Measurements from ENCODE around the gene TNIK.

Gene TNIK

DNA sequence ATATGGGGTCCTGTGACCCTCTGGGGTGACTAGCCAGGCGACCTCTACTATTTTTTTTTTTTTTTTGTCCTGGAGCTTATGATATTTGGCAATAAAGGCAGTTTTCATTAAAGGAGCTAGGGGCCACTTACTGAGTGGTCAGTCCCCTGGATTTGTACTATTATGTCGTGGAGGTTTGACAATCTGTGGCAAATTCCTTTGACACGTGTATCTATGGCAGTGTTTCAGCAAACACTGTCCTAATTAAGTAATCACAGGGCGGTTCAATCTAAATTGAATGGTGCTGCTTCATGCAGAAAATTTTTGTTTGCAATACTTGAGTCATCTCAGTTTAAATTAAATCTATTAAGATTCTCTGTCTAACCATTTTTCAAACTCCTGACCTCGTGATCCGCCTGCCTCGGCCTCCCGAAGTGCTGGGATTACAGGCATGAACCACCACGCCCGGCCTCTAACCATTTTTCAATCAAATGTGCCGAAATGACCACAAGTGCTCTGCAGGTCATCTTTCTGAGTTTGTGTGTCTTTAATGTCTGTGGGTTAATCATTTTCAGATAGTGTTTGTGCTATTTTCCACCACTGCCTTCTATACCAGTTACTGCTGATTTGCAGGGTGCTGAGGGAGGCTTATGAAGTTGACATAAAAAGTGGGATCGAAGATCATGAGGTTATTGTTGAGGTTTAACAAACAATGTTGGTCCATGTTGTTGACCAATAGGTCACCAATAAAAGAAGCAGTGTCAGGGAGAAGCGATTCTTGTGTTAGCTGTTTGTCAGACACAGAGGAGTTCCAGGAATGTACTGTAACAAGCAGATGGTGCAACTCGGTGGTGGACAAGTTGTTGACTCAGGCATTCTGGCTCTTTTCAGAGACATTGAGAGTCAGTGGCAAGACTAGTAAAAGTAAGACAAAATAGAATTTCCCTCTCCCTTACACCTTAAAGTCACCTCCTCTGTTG is 415.1 kb downstream of the TNIK start:
- DNase-seq (ENCODE audit: extremely low read depth, low read depth): peak; percentile 31
- TF ChIP-seq, protein P1, sequence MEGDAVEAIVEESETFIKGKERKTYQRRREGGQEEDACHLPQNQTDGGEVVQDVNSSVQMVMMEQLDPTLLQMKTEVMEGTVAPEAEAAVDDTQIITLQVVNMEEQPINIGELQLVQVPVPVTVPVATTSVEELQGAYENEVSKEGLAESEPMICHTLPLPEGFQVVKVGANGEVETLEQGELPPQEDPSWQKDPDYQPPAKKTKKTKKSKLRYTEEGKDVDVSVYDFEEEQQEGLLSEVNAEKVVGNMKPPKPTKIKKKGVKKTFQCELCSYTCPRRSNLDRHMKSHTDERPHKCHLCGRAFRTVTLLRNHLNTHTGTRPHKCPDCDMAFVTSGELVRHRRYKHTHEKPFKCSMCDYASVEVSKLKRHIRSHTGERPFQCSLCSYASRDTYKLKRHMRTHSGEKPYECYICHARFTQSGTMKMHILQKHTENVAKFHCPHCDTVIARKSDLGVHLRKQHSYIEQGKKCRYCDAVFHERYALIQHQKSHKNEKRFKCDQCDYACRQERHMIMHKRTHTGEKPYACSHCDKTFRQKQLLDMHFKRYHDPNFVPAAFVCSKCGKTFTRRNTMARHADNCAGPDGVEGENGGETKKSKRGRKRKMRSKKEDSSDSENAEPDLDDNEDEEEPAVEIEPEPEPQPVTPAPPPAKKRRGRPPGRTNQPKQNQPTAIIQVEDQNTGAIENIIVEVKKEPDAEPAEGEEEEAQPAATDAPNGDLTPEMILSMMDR (IDR thresholded peaks at IDR 0.05; ENCODE audit: low read depth, low read length): no peak

DNA sequence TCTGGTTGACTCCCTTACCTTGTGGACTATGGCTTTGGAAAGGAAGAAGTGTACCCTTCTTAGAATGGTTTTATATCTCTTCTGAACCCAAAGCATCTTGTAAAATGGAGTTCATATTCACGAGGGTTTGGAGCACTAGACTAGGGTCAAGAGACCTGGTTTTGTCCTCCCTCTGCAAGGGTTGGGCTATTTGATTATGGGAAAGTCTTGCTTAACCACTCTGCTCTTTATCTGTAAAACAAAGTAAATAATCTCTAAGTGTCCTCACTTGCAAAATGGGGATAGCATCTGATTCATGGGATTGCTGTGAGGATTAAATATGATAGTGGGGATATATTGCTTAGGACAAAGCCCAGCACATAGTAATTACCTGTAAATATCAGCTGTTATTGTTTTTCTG is 415.8 kb downstream of the TNIK start:
- TF ChIP-seq, protein P1 (IDR thresholded peaks at IDR 0.05; ENCODE audit: low read depth, low read length): no peak
- DNase-seq (ENCODE audit: extremely low read depth, low read depth): no peak

- no peak for DNase-seq (ENCODE audit: extremely low read depth, low read depth)
- TF ChIP-seq, protein P1 (IDR thresholded peaks at IDR 0.05; ENCODE audit: low read depth, low read length): no peak
Observed at GRCh38 chr3:171039674-171040073, 420.5 kb downstream of the TNIK start.

- no peak for DNase-seq (ENCODE audit: extremely low read depth, low read depth)
- TF ChIP-seq, protein P1 (IDR thresholded peaks at IDR 0.05; ENCODE audit: low read depth, low read length): no peak
Observed at GRCh38 chr3:171038342-171038741, 421.9 kb downstream of the TNIK start.

GRCh38 chr3:171028779-171029232 is 431.4 kb downstream of the TNIK start:
- DNase-seq (ENCODE audit: extremely low read depth, low read depth): peak; percentile 71
- TF ChIP-seq, protein P1 (IDR thresholded peaks at IDR 0.05; ENCODE audit: low read depth, low read length): no peak

DNA sequence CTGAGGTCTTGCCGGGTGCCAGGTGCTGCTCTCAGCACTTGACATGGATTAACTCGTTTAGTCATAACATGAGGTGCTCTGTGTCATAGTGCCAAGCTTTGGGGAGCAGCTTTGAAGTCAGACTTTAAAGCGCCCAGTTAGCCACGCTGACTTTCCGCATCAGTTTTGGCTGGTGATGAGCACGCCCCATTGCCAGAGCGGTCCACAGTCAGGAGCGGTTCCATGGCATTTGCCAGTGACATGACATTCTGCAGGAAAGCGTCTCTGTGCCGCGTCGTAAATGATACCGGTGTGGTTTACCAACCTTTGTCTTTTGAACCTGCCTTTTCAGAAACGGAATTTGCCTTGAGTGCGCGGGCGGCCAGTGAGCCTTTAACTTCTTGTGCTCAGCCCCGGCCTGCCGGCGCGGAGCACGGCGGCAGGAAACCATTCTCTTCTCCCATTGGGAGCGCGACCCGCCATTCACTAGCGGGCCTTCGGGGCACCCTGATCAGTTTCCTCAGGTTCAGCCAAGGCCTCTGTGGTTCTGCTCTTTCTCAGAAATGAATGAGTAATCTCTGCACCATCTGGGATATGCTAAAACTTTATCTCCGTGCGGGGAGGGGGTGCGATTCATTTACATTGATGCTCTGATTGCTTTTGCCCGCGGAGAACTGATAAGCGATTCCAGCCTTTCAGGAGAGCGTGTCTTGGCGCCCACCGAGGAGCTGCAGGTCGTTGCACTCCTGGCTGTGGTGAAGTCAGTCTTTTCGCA is 432.0 kb downstream of the TNIK start:
- peak; percentile 78 for DNase-seq (ENCODE audit: extremely low read depth, low read depth)
- TF ChIP-seq, protein P1 (IDR thresholded peaks at IDR 0.05; ENCODE audit: low read depth, low read length): no peak

Data from AG09319 (cell line).